22Rv1 (cell line): Measurements from ENCODE around the gene PRDX1.
"Not testable (repeated sequence)": the region's sequence is repeated elsewhere in the genome, so short reads cannot be mapped to it uniquely, and the experiment has no call there.

Experiments
- ZFX ChIP-seq: fragments of 450-650 bp; IDR thresholded peaks from 2 replicates; pipeline ENCODE4 v1.6.1; 2017; ENCODE audit warnings: antibody characterized with exemption, borderline replicate concordance
- TF ChIP-seq, protein P1 (sequence below): fragments of 450-650 bp; IDR thresholded peaks from 2 replicates; pipeline ENCODE4 v1.5.1; 2017; ENCODE audit warnings: mild to moderate bottlenecking

DNA sequence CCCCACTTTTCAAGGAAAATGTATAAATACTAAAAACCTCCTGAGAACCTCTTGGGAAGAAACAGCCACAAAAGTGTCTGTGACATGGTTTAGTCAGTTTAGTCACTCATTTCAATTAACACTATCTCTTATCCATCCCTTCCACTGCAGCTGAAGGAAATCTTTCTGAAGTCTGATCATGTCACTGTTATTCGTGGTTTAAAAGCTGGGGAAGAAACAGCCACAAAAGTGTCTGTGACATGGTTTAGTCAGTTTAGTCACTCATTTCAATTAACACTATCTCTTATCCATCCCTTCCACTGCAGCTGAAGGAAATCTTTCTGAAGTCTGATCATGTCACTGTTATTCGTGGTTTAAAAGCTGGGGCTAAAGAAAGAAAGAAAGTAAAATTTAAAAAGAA lies 1.8 kb upstream of the PRDX1 start:
- TF ChIP-seq, protein P1, sequence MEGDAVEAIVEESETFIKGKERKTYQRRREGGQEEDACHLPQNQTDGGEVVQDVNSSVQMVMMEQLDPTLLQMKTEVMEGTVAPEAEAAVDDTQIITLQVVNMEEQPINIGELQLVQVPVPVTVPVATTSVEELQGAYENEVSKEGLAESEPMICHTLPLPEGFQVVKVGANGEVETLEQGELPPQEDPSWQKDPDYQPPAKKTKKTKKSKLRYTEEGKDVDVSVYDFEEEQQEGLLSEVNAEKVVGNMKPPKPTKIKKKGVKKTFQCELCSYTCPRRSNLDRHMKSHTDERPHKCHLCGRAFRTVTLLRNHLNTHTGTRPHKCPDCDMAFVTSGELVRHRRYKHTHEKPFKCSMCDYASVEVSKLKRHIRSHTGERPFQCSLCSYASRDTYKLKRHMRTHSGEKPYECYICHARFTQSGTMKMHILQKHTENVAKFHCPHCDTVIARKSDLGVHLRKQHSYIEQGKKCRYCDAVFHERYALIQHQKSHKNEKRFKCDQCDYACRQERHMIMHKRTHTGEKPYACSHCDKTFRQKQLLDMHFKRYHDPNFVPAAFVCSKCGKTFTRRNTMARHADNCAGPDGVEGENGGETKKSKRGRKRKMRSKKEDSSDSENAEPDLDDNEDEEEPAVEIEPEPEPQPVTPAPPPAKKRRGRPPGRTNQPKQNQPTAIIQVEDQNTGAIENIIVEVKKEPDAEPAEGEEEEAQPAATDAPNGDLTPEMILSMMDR, result not testable (repeated sequence)
- not testable (repeated sequence) for TF ChIP-seq ZFX
